NCI-H2029 (cell line): ENCODE data around the gene FURIN.
"Not testable (repeated sequence)": the region's sequence is repeated elsewhere in the genome, so short reads cannot be mapped to it uniquely, and the experiment has no call there.

Experiments used
- DNase-seq: peaks from one replicate; lab custom pipeline; 2025; lab: John Stamatoyannopoulos, UW

The FURIN gene

DNA sequence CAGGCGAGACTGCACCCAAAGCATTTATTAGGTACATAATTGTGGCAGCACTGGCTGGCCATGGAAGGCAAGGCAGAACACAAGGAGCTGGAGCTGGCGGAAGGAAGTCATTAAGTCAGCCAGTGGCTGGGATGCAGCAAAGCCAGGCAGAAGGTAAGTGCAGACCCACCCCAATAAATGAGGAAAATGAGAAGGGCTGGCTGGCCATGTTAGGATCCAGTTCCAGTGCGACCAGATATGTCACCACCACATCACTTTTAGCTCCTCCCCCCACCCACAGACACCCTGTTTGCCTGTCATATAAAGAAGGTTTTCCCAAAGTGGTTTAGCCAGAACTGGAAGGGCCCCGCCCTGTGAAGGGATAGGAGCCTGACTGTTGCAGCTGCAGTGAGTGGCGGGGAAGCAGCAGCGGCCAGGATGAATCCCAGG is at the start of gene FURIN:
TSS of gene FURIN (plus strand) at position 328 of the 429 bp plus-strand sequence. CDS start 7,153 bp downstream, outside the sequence.
- DNase-seq = peak; percentile 26

DNA sequence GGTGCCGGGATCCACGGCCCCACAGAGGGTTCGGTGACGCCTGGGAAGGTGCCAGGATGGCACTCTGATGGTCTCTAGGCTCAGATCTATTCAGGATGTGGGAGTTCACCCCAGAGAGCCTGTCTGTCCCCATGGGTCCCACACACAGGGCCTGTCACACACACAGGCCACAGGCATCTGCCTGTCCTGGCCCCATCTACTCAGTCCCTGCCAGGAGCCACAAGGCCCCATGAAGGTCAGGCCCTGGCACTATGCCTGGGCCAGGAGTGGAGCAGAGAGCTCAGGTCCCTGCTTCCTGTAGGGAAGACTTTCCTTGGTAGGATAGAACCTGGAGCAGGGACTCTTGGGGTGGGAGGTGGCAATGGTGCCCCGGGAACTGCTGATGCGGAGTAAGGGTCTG is 49.0 kb upstream of the FURIN start:
- no peak for DNase-seq

DNA sequence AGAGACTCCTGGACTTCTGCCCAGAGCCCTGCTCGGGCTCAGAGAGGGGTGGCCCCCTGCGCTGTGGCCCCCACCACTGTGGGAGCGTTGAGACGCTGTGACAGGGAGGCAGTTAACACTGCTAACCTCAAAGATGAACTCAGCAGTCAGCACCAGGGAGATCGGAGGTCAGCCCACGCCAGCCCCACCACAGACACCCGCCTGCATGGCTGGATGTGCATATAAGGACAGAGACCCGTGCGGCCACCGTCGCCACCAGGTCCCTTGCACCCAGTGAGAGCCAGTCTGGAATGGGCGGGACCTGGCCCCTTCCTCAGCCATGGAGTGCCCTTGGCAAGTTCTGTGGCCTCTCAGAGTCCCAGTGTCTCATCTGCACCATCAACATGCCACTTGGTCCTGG is 48.5 kb upstream of the FURIN start:
- no peak for DNase-seq

DNA sequence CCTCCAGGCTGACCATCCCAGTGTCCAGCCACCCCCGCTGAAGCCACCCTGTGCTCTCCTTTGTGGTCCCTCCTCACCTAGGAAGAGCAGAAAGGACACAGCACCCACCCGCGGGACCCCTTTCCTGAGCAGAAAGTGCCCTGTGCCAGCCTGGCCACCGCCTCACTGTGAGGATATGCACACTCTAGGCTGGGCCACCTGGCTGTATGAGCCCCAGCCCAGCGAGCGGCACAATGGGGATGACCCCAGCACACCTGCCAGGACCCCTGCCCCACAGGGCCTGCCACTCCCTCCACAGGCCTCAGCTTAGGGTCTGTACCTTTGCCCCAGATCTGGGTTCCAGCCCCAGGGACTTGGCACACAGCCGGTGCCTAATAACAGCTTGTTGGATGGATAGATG is 47.9 kb upstream of the FURIN start:
- DNase-seq = no peak

DNA sequence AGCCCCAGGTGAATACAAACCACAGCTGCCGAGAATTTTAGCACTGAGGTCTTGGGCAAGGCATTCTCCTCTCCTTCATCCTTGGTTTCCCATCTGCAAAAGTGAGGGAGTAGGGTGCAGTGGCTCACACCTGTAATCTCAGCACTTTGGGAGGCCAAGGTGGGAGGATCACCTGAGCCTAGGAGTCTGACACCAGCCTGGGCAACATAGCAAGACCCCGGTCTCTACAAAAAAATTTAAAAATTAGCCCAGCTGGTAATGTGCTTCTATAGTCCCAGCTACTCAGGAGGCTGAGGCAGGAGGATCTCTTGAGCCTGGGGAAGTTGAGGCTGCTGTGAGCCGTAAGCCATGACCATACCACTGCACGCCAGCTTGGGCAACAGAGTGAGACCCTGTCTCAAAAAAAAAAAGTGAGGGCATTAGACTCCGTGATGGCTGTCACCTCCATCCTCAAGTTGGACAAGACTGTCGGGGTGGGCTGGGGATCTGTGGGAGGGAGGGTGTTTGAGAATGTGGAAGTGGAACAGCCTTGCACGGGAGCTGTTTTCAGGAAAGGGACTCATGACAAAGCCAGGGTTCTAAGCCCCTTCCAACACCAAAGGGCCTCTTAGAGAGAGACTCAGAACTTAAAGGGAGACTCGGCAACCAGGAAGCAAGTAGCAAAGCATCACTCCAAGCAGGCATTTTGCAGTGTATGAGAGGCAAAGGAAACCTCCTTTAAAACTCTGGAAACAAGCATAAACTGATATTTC is 46.0 kb upstream of the FURIN start:
- no peak for DNase-seq

DNA sequence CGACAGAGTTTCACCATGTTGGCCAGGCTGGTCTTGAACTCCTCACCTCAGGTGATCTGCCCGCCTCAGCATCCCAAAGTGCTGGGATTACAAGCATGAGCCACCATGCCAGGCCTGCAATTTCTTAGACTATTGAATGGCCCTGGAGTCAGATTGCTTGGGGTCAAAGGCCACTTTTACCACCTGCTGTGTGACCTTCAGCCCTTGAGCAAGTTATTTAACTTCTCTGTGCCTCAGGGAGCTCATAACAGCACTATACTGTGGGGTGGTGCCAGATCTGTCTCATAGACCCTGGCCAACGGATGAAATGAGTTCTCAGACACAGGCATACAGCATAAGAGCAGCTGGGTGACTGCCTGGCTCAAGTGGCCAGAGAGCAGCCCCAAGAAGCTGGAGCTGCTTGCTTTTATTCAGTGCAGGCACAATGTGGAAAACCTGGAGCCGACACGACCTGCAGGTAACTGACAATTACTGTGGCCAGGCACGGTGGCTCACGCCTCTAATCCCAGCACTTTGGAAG is 44.9 kb upstream of the FURIN start:
- no peak for DNase-seq

DNA sequence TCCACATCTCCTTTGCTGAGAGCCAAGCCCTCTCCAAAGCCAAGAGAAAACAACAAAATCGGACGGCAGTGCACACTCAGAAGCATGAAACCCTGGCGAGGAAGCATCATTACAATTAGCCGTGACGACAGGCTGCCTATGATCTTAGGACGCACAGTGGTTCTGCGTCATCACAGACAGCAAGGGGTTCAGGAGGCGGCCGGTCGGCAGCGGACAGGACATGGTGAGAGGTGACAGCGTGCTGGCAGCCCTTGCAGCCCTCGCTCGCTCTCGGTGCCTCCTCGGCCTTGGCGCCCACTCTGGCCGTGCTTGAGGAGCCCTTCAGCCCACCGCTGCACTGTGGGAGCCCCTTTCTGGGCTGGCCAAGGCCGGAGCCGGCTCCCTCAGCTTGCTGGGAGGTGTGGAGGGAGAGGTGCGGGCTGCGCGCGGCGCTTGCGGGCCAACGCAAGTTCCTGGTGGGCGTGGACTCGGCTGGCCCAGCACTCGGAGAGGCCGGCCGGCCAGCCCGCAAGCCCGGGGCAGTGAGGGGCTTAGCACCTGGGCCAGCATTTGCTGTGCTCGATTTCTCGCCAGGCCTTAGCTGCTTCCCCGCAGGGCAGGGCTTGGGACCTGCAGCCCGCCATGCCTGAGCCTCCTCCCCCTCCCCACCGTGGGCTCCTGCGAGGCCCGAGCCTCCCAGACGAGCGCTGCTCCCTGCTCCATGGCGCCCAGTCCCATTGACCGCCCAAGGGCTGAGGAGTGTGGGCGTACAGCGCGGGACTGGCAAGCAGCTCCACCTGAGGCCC is 43.1 kb upstream of the FURIN start:
- not testable (repeated sequence) for DNase-seq

DNA sequence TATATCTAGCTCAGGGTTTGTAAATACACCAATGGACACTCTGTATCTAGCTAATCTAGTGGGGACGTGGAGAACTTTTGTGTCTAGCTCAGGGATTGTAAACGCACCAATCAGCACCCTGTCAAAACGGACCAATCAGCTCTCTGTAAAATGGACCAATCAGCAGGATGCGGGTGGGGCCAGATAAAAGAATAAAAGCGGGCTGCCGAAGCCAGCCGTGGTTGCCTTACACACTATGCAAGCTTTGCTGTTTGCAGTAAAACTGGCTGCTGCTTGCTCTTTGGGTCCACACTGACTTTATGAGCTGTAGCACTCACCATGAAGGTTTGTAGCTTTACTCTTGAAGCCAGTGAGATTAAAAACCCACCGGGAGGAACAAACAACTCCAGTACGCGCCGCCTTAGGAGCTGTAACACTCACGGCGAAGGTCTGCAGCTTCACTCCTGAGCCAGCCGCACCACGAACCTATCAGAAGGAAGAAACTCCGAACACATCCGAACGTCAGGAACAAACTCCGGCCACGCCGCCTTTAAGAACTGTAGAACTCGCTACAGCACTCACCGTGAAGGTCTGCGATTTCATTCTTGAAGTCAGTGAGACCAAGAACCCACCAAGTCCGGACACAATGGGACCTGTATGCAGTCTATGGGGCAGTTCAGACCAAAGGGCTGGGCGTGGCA is 42.0 kb upstream of the FURIN start:
- DNase-seq = not testable (repeated sequence)

DNA sequence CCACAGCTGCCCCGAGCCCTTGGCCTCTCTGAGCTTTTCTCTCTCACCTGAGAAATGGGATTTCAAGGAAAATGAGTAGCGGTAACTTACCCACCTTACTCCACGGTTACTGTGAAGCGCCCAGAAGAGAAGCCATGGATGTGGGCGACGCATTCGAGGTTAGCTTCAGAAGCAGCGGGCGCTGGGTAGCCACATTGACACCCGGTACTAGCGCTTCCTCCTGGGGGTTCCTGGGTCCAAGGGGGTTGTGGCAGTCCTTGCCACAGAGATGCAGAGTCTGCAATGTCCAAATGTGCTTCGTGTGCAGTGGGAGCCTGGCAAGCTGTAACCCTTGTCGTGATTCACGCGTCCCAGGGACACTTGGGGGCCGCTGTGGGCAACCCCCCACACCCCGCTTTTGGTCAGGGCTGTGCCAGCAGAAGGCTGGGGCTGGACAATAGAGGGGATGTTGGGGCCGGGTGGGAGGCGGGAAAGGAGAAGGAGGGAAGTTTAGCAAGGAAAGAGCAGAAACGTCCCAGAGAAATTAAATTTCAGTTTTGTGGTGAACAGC is 41.4 kb upstream of the FURIN start:
- no peak for DNase-seq

DNA sequence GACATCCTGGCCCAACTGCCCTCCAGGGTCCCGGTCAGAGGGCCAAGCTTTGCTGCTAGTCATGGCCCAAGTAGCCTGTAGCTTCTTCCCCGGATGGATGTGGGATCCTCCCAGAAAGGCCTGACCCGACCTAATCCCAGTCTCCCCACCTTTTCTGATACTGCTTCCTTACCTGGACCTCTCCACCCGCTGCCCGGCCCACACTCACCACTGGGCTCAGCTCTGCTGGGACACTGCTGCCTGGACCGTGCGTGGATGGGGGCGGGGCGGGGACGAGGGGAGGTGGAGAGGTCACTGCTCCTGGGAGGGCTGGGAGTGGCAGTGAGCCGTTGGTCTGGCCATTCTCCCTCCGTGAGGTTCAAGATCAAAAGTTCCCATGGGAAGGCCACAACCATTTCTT is 40.3 kb upstream of the FURIN start:
- DNase-seq = no peak

DNA sequence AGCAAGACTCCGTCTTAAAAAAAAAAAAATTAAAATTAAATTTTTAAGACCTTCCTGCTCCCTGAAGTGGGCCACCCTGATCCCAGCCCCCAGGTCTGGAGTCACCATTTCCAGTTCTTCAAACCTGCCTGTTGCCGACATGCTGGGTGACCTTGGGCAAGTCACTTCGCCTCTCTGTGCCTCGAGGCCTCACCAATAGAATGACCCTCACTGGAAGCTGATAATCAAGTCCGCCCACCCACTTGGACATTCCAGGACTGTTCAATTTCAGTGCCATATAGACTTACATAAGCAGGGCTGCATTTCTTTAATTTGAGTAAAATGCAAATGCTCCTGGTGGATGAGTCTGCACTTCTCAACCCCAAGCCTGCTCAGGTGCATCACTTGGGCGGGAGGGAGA is 39.3 kb upstream of the FURIN start:
- no peak for DNase-seq

DNA sequence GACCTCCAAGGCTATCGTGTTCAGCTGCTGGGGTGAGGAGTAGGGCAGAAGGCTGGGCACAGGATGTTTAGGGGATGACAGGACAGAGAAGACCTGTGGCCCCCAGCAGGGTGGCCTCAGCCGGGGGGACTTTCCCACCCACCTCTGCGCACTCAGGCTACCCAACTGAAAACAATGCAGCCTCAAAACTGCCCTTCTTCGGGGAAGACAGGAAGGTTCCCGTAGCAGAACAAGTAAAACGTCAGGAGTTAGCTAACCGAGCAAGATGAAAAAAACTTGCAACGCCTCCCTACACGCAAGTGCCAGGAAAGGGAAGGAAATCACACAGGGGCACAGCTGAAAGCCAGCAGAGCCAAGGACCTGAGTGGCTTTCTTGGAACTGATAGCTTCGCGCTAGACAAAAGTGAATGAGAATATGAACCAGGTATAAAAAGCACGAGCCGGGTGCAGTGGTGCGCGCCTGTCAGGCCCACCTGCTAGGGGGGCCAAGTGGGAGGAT is 38.4 kb upstream of the FURIN start:
- DNase-seq = no peak

DNA sequence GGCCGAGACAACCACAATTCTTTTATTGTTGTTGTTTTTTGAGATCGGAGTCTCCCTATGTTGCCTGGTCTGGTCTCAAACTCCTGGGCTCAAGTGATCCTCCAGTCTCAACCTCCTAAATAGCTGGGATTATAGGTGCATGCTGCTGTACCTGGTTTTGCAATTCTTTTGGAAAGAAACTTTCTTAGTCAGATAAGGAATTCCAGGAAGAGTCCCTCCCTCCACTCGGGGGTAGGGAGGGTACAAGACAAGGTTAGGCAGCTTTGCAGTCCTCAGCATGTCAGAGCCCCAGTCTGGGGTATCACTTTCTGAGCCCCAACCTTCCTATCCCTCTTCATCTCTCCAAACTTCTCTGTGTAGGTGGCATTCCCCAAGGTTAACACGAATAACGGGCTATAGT is 33.8 kb upstream of the FURIN start:
- no peak for DNase-seq

DNA sequence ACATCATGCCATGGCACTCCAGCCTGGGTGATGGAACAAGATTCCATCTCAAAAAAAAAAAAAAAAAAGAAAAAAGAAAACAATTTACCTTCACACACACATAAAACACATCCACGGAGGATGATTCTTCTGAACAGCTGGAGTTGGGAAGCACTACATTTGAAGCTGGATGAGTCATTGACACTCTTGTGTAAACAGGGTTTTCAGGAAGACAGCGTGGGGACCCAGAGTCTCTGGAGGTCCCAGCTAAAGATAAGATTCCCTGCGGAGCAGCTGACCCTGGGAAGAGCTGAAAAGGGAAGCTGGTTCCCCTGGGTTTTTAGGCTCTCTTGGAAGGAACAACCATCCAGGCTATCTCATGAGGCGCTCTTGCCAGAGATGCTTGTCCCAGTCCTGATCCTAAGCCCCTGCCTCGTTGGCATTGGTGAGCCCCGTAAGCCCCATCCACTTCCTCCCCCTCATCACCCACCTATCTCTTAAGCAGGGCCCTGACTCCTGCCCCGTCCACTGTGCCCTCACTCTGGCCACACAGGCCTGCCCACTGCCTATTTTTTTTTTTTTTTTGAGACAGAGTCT is 32.0 kb upstream of the FURIN start:
- DNase-seq = no peak

DNA sequence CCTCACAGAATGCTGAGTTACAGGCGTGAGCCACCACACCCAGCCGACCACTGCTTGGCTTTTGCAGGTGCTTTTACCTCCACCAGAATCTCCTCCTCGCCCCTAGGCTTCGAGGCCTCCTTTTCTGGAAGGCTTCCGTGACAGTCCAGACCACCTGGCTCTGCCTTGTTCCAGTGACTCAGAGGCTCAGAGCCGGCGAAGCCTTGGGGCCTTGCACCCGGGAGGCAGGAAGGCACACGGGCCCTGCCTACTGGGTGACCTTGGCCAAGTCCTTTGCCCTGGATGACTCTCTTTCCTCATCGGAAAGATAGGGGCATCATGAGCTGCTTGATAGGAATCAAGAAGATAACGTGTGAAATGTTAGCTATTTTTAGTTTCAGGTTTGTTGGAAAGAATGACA is 31.3 kb upstream of the FURIN start:
- DNase-seq = no peak

DNA sequence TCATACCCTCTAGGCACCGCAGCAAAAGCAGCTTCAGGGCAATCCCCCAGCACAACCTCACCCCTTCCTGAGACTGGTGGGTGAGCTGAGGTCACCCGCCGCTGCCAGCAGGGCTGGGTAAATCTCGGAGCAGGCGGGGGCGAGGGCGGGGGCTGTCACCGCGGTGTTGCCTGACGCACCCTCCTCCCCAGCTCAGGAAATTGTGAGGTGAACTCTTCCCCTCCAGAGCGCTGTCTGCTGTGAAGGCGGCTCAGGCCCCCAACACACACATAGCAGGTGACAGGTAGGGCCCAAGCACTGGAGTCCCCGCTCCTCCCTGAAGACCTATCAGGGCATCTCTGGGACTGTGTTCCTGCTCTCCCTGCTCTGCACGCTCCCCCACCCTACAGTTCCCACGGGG is 30.2 kb upstream of the FURIN start:
- DNase-seq = no peak

DNA sequence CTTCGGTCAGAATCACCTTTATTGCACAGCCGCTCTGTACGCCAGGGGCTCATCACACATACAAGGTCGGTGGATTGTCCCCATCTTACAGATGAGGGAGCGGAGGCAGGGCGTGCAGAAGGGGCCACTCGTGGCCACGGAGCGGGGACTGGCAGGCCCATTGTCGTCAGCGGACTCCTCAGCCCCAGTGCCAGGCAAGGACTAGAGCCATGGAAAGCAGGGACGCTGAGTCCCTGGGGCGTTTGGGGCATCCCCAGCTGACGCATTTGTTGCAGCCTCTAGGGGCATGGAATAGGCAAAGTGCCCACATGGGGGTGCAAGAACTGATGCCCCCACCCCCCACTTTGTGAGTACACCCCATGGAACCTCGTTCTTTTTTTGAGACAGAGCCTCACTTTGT is 29.8 kb upstream of the FURIN start:
- DNase-seq = no peak

DNA sequence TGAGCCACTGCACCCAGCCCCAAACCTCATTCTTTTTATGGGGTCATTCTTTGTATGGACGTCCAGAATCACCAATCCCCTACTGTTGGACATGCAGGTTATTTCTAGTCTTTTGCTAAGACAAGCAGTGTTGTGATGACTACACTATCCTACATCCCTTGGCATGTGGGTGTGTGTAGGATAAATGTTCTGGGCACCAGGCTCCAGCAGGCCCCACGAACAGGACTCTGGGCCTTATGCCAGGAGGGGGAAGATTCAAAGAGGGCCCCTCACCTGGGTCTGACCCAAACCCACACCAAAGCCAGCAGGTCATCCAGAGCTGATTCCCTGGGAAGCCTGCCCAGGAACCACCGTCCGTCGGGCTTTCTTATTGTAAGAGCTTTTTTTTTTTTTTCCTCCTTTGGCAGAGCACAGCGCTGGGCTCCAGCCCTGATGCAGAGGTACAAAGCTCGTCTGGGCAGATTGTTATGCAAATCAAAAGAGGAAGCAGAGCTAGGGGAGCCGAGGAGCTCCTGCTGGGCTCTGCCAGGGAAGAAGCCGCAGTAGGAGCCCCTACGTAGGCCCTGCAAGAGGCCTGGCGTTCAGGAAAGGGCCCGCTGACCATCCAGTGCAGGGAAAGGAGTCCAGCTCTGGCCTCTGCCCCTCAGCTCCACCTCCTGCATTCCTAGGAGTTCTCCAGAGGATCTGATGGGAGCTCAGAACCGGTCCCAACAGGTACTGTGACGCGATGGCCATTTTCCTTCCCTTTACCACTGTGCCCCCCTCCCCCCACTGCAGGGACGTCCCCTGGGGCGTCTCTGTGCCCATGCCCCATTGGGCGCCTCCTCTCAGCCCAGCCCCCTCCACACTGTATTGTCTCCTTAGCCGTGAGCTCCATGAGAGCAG is 29.0 kb upstream of the FURIN start:
- DNase-seq = peak; percentile 26

DNA sequence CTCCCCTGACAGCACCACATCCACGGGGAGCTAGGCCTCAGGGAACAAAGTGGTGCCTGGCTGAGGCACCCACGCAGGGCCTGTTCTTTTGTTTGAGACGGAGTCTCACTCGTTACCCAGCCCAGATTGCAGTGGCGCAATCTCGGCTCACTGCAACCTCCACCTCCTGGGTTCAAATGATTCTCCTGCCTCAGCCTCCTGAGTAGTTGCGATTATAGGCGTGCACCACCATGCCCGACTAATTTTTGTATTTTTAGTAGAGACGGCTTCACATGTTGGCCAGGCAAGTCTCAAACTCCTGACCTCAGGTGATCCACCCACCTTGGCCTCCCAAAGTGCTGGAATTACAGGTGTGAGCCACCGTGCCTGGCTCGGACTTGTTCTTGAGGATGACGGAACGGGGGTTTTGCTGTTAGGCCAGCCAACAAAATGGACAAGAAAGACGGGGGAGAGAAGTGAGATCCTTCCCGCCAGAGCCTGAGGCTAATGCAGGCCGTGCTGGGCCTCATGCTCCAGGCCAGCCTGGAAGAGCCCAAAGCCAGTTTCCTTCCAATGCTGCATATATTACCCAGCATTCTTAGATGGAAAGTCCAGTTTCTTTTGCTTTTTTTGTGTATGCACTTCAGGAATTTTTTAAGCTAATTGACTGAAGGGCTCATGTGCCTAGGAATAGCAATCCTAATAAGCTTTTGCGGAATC is 28.1 kb upstream of the FURIN start:
- no peak for DNase-seq

DNA sequence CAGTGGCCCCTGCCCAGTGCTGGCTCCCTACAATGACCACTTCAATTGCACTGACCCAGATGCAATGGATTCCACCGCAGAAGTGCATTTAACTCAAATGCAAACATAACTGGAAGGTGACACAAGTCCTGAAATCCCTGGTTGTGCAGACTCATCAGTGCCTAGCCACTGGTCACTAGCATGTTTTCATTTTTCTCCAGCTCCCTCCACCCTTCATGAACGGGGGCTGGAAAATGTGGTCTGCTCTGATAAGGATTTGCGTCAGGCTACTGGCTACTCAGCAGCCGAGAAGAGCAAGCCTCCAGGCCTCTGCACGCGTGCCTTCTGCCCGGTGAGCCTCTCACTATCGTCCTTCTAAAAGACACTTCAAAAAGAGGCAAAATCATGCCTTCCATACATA is 27.4 kb upstream of the FURIN start:
- DNase-seq = no peak
